Body of pancreas (tissue), 4 donors: ENCODE results near the gene TMEM130. TPM values are rescaled to one million over a fixed set of nuclear protein-coding genes. Genes with fewer than 3 reads are reported as not detected.

Source experiments
- ATAC-seq: fragments of 150-250 bp; one replicate; pipeline ENCODE4 v1.9.1; 2016
- DNase-seq, 4 donors: peaks; one replicate each; pipeline ENCODE4 v3.0.0-alpha.2; 2019
- H3K27ac ChIP-seq, 4 donors: fragments of 200-600 bp; sonication (generic); 1 replicate in 3 of 4; 2 replicates in 1 of 4; pipeline versions ENCODE4 v1.5.1 to v1.6.1; 2016 to 2019; ENCODE audit warnings: mild to moderate bottlenecking in 1 of 4, mixed read lengths in 1 of 4, moderate library complexity in 1 of 4
- H3K27me3 ChIP-seq, 2 donors: fragments of 200-600 bp; sonication (generic); one replicate each; pipeline ENCODE4 v1.6.0; 2016; ENCODE audit warnings: mild to moderate bottlenecking in 1 of 2
- H3K36me3 ChIP-seq, 2 donors: fragments of 200-600 bp; sonication (generic); replicated peaks in 1 of 2; 2 replicates each; pipeline ENCODE4 v1.5.1; 2016; ENCODE audit warnings: low read depth in 2 of 2; ENCODE audit not compliant: insufficient read depth in 1 of 2
- H3K4me1 ChIP-seq: fragments of 200-600 bp; sonication (generic); one replicate; pipeline ENCODE4 v1.6.0; 2016
- H3K4me3 ChIP-seq, 2 donors: fragments of 200-600 bp; sonication (generic); 1 replicate in 1 of 2; 2 replicates in 1 of 2; pipeline ENCODE4 v1.5.1; 2016 to 2019
- H3K9me3 ChIP-seq, 3 donors: fragments of 200-600 bp; sonication (generic); 1 replicate in 2 of 3; 2 replicates in 1 of 3; pipeline ENCODE4 v1.5.1; 2016
- CTCF ChIP-seq, 7 experiments: fragments of 450-650 bp in 4 of 7; fragments of 200-600 bp in 3 of 7; sonication (generic) in 3 of 7; IDR thresholded peaks; one replicate each; pipeline ENCODE4 v1.5.1; 2016 to 2019; ENCODE audit warnings: antibody characterized with exemption in 7 of 7
- POLR2A ChIP-seq, 3 donors: fragments of 450-650 bp; IDR thresholded peaks; one replicate each; pipeline ENCODE4 v1.6.1; 2016; ENCODE audit warnings: antibody characterized with exemption in 3 of 3, mild to moderate bottlenecking in 2 of 3
- WGBS, 2 donors: methylation state at CpG; one replicate each; pipeline ENCODE4 v1.1.5; 2017; 5-methylcytosine and 5-hydroxymethylcytosine counted together
- intact Hi-C: fragments of 100-400 bp; cut with DNase I; formaldehyde crosslinking; loops from one replicate; pipeline ENCODE4 v1.15.1; 2023
- total RNA-seq, 2 donors: library from RNA; depleted of rRNA; stranded (reverse); fragments of >200 nt; gene quantifications; one replicate each; pipeline ENCODE4 v1.1.0, GENCODE V29; 2016

TMEM130 gene
- total RNA-seq, 2 donors from 2014 or later, result 0.52 to 0.66 TPM

DNA sequence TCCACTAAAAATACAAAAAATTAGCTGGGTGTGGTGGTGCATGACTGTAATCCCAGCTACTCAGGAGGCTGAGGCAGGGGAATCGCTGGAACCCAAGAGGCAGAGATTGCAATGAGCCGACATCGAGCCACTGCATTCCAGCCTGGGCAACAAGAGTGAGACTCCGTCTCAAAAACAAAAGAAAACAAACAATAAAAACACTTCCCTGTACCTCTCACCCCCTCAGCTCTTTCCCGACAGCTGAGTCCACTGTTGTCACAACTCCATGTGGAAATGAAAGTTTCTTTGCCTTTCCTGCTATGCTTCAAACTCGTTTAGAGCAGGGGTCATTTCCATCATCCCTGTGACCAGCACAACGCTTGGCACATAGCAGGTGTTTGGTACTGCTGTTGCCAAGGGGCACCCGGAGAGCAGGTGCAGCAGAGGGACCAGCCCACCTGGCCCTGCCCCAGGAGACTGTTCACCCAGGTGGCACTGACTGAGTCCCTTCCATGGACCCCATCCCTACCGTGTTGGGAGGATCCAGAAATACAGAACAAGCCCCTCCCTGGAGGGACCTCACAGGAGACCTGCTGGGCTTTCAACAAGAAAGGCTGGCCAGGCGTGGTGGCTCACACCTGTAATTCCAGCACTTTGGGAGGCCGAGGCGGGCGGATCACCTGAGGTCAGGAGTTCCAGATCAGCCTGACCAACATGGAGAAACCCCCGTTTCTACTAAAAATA, 4.9 kb downstream of the TMEM130 start:
- H3K9me3 ChIP-seq, result no peaks in the 10 kb centered on the region
- no peak overlapping the region for H3K27ac ChIP-seq
- ATAC-seq (no peak), DNase-seq (no peak)
- 57 to 67% methylated on average over 12 to 14 of the region's 14 CpGs for WGBS, 2 donors
- peaks cover 0 to 6% of the 10 kb centered on the region in 2 donors for H3K27me3 ChIP-seq
- TF ChIP-seq POLR2A (IDR thresholded peaks at IDR 0.05) (no peak), CTCF (IDR thresholded peaks at IDR 0.05) (no peak)
- H3K4me1 ChIP-seq, result peaks cover 7% of the 10 kb centered on the region
- intact Hi-C loops, result no loop called here
- H3K36me3 ChIP-seq, result no peaks in the 10 kb centered on the region
- no peak overlapping the region for H3K4me3 ChIP-seq

DNA sequence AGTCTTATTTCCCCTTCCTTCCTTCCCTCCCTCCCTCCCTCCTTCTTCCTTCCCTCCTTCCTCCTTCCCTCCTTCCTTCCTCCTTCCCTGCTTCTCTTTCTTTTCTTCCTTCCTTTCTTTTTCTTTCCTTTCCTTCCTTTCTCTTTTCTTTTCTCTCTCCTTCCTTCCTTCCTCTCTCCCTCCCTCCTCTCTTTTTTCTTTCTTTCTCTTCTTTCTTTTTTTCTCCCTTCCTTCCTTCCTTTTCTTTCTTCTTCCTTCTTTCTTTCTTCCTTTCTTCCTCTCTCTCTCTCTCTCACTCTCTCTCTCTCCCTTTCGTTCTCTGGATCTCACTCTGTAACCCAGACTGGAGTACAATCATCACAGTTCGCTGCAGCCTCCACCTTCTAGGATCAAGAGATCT, 6.2 kb downstream of the TMEM130 start:
- no peak overlapping the region for H3K4me3 ChIP-seq
- intact Hi-C loops, result no loop called here
- no peak for TF ChIP-seq CTCF (IDR thresholded peaks at IDR 0.05)
- TF ChIP-seq POLR2A (IDR thresholded peaks at IDR 0.05), result no peak
- H3K27ac ChIP-seq, result no peak overlapping the region
- no peaks in the 10 kb centered on the region for H3K36me3 ChIP-seq
- no peaks in the 10 kb centered on the region for H3K4me1 ChIP-seq
- no peaks in the 10 kb centered on the region for H3K27me3 ChIP-seq
- no peaks in the 10 kb centered on the region for H3K9me3 ChIP-seq
- ATAC-seq (no peak), DNase-seq (no peak)
- 55 to 83% methylated on average over 2 of the region's 2 CpGs for WGBS, 2 donors

- H3K4me3 ChIP-seq, result no peak overlapping the region
- H3K4me1 ChIP-seq, result no peaks in the 10 kb centered on the region
- ATAC-seq (no peak), DNase-seq (no peak)
- no peaks in the 10 kb centered on the region for H3K27me3 ChIP-seq
- no peak overlapping the region for H3K27ac ChIP-seq
- 87 to 93% methylated on average over 18 to 29 of the region's 29 CpGs for WGBS, 2 donors
- no peak for TF ChIP-seq CTCF (IDR thresholded peaks at IDR 0.05)
- TF ChIP-seq POLR2A (IDR thresholded peaks at IDR 0.05), result no peak
- intact Hi-C loops, result no loop called here
- no peaks in the 10 kb centered on the region for H3K9me3 ChIP-seq
- no peaks in the 10 kb centered on the region for H3K36me3 ChIP-seq
These were observed 6.9 kb downstream of the TMEM130 start for GRCh38 chr7:98862716-98863420.

GRCh38 chr7:98862203-98862602, 7.6 kb downstream of the TMEM130 start:
- H3K27ac ChIP-seq, result no peak overlapping the region
- no peak overlapping the region for H3K4me3 ChIP-seq
- 66 to 96% methylated on average over 3 of the region's 4 CpGs for WGBS, 2 donors
- TF ChIP-seq POLR2A (IDR thresholded peaks at IDR 0.05) (no peak), CTCF (IDR thresholded peaks at IDR 0.05) (no peak)
- ATAC-seq (no peak), DNase-seq (no peak)
- no peaks in the 10 kb centered on the region for H3K9me3 ChIP-seq
- no peaks in the 10 kb centered on the region for H3K4me1 ChIP-seq
- no peaks in the 10 kb centered on the region for H3K36me3 ChIP-seq
- intact Hi-C loops, result no loop called here
- H3K27me3 ChIP-seq, result no peaks in the 10 kb centered on the region
